Posterior vena cava (tissue), 2 donors: ENCODE data around the gene RANBP10. TPM values are rescaled to one million over a fixed set of nuclear protein-coding genes. Genes with fewer than 3 reads are reported as not detected.

Source experiments
- DNase-seq: peaks from one replicate; pipeline ENCODE4 v3.0.0-alpha.2; 2020; ENCODE audit warnings: low spot score
- intact Hi-C, 2 donors: fragments of 100-400 bp; cut with DNase I; formaldehyde crosslinking; loops; one replicate each; pipeline versions ENCODE4 v1.14.1 to v1.14.2; 2022 to 2023
- total RNA-seq, 2 donors: library from RNA; stranded (reverse); fragmentation: NEBNext Ultra II Directional; extraction: Animal tissue kit (Norgen Biotek cat#: 25700); gene quantifications; one replicate each; pipeline ENCODE4 v1.2.1, GENCODE V29; 2021
- donor health status: DM: yes; HTN: yes; CAD: no.
- donor health status: DM: yes; HTN: yes; CAD: no.

The RANBP10 gene
- total RNA-seq, 2 donors from 2014 or later, result 11.8 to 13.8 TPM

GRCh38 chr16:67790071-67790470 lies 16.3 kb downstream of the RANBP10 start:
- intact Hi-C loops, result no loop called here

GRCh38 chr16:67786491-67786890 lies 19.9 kb downstream of the RANBP10 start:
- intact Hi-C loops, result no loop called here
- DNase-seq, result no peak

More at GRCh38 chr16:67790071-67790470, 16.3 kb downstream of the RANBP10 start:
- DNase-seq, result no peak

- DNase-seq, result no peak
- intact Hi-C loops, result no loop called here
Observed at GRCh38 chr16:67783353-67783725, 23.0 kb downstream of the RANBP10 start.

GRCh38 chr16:67782567-67783352 lies 23.6 kb downstream of the RANBP10 start:
- intact Hi-C loops, result no loop called here
- DNase-seq, result no peak

- DNase-seq, result no peak
- intact Hi-C loops, result no loop called here
Observed at GRCh38 chr16:67781565-67781921, 24.8 kb downstream of the RANBP10 start.

- no peak for DNase-seq
- intact Hi-C loops, result no loop called here
Observed at GRCh38 chr16:67780847-67781564, 25.4 kb downstream of the RANBP10 start.

GRCh38 chr16:67779256-67780014 lies 26.9 kb downstream of the RANBP10 start:
- intact Hi-C loops, result no loop called here
- DNase-seq, result no peak

GRCh38 chr16:67775273-67775672 lies 31.1 kb downstream of the RANBP10 start:
- no peak for DNase-seq
- intact Hi-C loops, result no loop called here

- intact Hi-C loops, result loop anchor here in 1 of 2 donors (1.0 kb wide), 1 partner anchor 13 kb away; no protein-coding TSS in a partner anchor
- no peak for DNase-seq
Observed at GRCh38 chr16:67774457-67774853, 31.9 kb downstream of the RANBP10 start.

GRCh38 chr16:67773569-67774456 lies 32.5 kb downstream of the RANBP10 start:
- no peak for DNase-seq
- intact Hi-C loops, result loop anchor here in 1 of 2 donors (1.0 kb wide), 1 partner anchor 13 kb away; no protein-coding TSS in a partner anchor

- intact Hi-C loops, result no loop called here
- no peak for DNase-seq
Observed at GRCh38 chr16:67773099-67773498, 33.3 kb downstream of the RANBP10 start.

- intact Hi-C loops, result no loop called here
- no peak for DNase-seq
Observed at GRCh38 chr16:67770346-67770991, 35.9 kb downstream of the RANBP10 start.

GRCh38 chr16:67767953-67768352 lies 38.4 kb downstream of the RANBP10 start:
- DNase-seq, result no peak
- intact Hi-C loops, result no loop called here

GRCh38 chr16:67766291-67766690 lies 40.1 kb downstream of the RANBP10 start:
- DNase-seq, result no peak
- intact Hi-C loops, result no loop called here

- DNase-seq, result no peak
- intact Hi-C loops, result no loop called here
Observed at GRCh38 chr16:67764158-67764667, 42.1 kb downstream of the RANBP10 start.

- no peak for DNase-seq
- intact Hi-C loops, result no loop called here
Observed at GRCh38 chr16:67763066-67763465, 43.3 kb downstream of the RANBP10 start.

GRCh38 chr16:67762385-67762784 lies 44.0 kb downstream of the RANBP10 start:
- intact Hi-C loops, result no loop called here
- DNase-seq, result no peak

GRCh38 chr16:67761924-67762323 lies 44.4 kb downstream of the RANBP10 start:
- intact Hi-C loops, result loop anchor here in 1 of 2 donors (1.0 kb wide), 1 partner anchor 12 kb away; no protein-coding TSS in a partner anchor
- no peak for DNase-seq
